WERI-Rb-1 (cell line): ENCODE data around the gene SCN11A.

Experiments
- DNase-seq: peaks from one replicate; pipeline ENCODE4 v3.0.0-alpha.2; 2020
- H3K27ac ChIP-seq: fragments of 250-450 bp; sonication (Bioruptor Pico); 2 replicates; pipeline ENCODE4 v1.5.1; 2020; ENCODE audit warnings: mild to moderate bottlenecking, moderate library complexity
- H3K27me3 ChIP-seq: fragments of 250-450 bp; sonication (Bioruptor Pico); 2 replicates; pipeline ENCODE4 v1.5.1; 2021; ENCODE audit warnings: mild to moderate bottlenecking, low read depth, moderate library complexity; ENCODE audit not compliant: insufficient read depth, severe bottlenecking
- H3K36me3 ChIP-seq: fragments of 250-450 bp; sonication (Bioruptor Pico); 2 replicates; pipeline ENCODE4 v1.5.1; 2020; ENCODE audit warnings: mild to moderate bottlenecking, moderate library complexity
- H3K4me3 ChIP-seq: 2 replicates; pipeline ENCODE4 v1.5.1; 2011; ENCODE audit warnings: low read depth, mild to moderate bottlenecking, control low read depth, low read length
- H3K9me3 ChIP-seq: fragments of 250-450 bp; sonication (Bioruptor Pico); 2 replicates; pipeline ENCODE4 v1.5.1; 2021; ENCODE audit warnings: mild to moderate bottlenecking, moderate library complexity; ENCODE audit not compliant: severe bottlenecking
- TF ChIP-seq, protein P1 (sequence below): IDR thresholded peaks from 2 replicates; pipeline ENCODE4 v1.5.1; 2011; ENCODE audit warnings: low read depth, mild to moderate bottlenecking, control low read depth, inconsistent platforms, low read length

The SCN11A gene

DNA sequence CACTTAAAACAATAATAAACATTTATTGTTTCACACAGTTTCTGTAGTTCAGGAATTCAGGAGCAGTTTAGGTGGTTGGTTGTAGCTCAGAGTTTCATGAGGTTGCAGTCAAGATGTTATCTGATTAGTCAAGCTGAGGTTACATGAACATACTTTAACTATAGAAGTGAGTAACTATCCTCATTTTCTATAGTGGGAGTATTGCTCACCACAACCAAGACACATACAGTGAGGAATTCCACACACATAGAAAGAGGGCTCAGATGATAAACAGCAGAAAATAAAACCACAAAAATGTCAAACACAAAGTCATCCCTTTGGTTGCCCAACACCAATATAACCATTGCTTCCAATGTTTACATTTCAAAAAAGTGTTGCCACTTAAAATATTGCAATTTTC lies 13.6 kb downstream of the SCN11A start:
- Histone ChIP-seq H3K9me3 (peaks cover 10% of the 10 kb centered on the region), H3K4me3 (no peak overlapping the region), H3K27me3 (no peaks in the 10 kb centered on the region), H3K27ac (no peak overlapping the region), H3K36me3 (no peaks in the 10 kb centered on the region)
- DNase-seq, result no peak
- TF ChIP-seq, protein P1, sequence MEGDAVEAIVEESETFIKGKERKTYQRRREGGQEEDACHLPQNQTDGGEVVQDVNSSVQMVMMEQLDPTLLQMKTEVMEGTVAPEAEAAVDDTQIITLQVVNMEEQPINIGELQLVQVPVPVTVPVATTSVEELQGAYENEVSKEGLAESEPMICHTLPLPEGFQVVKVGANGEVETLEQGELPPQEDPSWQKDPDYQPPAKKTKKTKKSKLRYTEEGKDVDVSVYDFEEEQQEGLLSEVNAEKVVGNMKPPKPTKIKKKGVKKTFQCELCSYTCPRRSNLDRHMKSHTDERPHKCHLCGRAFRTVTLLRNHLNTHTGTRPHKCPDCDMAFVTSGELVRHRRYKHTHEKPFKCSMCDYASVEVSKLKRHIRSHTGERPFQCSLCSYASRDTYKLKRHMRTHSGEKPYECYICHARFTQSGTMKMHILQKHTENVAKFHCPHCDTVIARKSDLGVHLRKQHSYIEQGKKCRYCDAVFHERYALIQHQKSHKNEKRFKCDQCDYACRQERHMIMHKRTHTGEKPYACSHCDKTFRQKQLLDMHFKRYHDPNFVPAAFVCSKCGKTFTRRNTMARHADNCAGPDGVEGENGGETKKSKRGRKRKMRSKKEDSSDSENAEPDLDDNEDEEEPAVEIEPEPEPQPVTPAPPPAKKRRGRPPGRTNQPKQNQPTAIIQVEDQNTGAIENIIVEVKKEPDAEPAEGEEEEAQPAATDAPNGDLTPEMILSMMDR, result no peak

DNA sequence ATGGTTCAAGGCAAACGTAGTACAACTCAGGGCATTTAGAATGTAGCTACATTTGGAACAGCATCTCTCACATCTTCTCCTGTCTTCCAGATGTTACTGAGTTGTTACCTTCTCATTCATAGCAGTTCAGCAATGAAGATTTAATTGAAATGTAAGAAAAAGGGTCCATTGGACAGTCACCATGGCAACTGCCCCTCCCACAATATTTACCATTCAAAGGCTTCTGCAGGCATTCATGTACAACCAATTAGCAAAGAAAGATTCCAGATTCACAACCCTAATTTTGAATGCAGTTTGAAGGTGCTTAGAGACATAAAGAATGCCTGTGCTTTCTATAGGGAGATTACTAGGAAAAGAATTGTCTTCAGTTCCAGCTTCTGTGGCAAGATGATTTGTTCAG lies 22.2 kb downstream of the SCN11A start:
- Histone ChIP-seq H3K27me3 (no peaks in the 10 kb centered on the region), H3K4me3 (no peak overlapping the region), H3K27ac (no peak overlapping the region), H3K36me3 (no peaks in the 10 kb centered on the region), H3K9me3 (no peaks in the 10 kb centered on the region)
- DNase-seq, result no peak
- TF ChIP-seq, protein P1, result no peak

DNA sequence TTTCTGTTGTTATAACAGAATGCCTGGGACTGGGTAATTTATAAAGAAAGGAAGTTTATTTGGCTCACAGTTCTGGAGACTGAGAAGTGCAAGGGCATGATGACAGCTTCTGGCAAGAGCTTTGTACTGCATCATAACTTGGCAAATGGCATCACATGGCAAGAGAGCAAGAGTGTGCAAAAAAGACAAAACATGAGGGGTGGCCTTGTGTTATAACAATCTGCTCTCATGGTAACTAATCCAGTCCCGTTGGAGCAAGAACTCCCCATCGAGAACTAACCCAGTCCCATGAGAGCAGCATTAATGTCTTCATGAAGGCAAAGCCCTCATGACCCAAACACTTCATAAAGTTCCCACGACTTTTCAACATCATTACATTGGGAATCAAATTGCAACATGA lies 23.2 kb downstream of the SCN11A start:
- Histone ChIP-seq H3K4me3 (no peak overlapping the region), H3K9me3 (no peaks in the 10 kb centered on the region), H3K36me3 (no peaks in the 10 kb centered on the region), H3K27me3 (no peaks in the 10 kb centered on the region), H3K27ac (no peak overlapping the region)
- TF ChIP-seq, protein P1, result no peak
- no peak for DNase-seq

DNA sequence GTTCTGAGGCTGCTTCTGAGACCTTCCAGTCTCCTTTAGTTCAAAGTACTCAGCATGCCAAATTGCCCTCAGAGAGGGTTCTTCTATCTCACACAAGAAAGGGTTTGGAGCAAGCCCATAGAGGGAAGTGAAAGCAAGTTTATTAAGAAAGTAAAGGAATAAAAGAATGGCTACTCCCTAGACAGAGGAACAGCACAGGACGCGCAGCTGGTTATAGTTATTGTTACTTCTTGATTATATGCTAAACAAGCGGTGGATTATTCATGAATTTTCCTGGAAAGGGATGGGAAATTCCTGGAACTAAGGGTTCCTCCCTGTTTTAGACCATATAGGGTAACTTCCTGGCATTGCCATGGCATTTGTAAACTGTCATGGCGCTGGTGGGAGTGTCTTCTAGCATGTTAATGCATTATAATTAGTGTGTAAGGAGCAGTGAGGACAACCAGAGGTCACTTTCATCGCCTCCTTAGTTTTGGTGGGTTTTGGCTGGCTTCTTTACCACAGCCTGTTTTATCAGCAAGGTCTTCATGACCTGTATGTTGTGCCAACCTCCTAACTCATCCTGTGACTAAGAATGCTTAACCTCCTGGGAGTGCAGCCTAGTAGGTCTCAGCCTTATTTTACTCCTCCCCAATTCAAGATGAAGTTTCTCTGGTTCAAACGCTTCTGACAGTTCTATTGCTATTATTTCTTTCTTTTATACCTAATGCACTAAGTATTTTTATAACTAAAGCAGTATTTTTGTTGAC lies 26.3 kb downstream of the SCN11A start:
- H3K36me3 ChIP-seq, result no peaks in the 10 kb centered on the region
- TF ChIP-seq, protein P1, result no peak
- H3K27ac ChIP-seq, result no peak overlapping the region
- no peak overlapping the region for H3K4me3 ChIP-seq
- no peaks in the 10 kb centered on the region for H3K27me3 ChIP-seq
- H3K9me3 ChIP-seq, result no peaks in the 10 kb centered on the region
- DNase-seq, result no peak

DNA sequence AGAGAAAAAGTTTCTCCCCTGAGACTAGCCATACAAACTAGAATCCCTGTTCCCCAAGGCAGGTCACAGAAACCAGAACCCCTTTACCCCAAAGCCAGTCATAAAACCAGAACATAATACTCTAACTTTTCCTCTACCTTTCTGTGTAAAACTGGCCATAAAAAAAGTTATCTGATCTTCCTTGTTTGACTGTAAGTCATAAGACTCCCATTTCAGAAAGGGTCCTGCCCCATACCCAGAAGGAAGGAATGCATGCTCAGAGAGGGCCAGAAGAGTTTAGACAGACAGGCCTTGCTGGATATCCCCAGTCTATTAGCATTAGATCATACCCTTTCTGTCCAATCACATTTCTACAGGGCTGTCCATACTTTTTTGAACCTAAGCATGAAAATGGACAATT lies 27.2 kb downstream of the SCN11A start:
- no peaks in the 10 kb centered on the region for H3K36me3 ChIP-seq
- TF ChIP-seq, protein P1, result no peak
- no peak overlapping the region for H3K27ac ChIP-seq
- H3K27me3 ChIP-seq, result no peaks in the 10 kb centered on the region
- H3K4me3 ChIP-seq, result no peak overlapping the region
- H3K9me3 ChIP-seq, result no peaks in the 10 kb centered on the region
- no peak for DNase-seq

DNA sequence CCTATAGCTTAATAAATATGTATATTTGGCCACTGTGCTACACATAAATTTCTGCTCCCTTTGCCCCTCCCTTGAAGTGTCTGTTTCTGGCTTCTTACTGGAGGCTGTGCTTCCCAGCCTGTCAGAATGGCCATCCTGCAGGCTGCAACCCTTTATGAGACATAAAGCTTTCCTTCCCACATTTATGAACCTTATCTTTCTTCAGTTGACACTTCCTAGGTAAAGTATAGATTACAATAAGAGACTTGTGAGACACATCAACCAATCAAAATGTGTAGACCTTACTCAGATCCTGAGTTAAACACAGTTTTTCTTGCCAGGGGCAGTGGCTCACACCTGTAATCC lies 29.5 kb downstream of the SCN11A start:
- H3K9me3 ChIP-seq, result no peaks in the 10 kb centered on the region
- TF ChIP-seq, protein P1, result no peak
- no peak overlapping the region for H3K4me3 ChIP-seq
- H3K27me3 ChIP-seq, result no peaks in the 10 kb centered on the region
- H3K36me3 ChIP-seq, result no peaks in the 10 kb centered on the region
- no peak for DNase-seq
- H3K27ac ChIP-seq, result no peak overlapping the region
